ENCODE measurements around the gene HSD11B1L. TPM values are rescaled to one million over a fixed set of nuclear protein-coding genes. Genes with fewer than 3 reads are reported as not detected.
"Not testable (repeated sequence)": the region's sequence is repeated elsewhere in the genome, so short reads cannot be mapped to it uniquely, and the experiment has no call there.

Gene HSD11B1L
- total RNA-seq, 3 donors from 2014 or later = 10.4 to 13.1 (median 11.1) TPM

GRCh38 chr19:5697022-5697889 lies 16.4 kb downstream of the HSD11B1L start:
- intact Hi-C loops (cut with DNase I; ENCODE audit: low total_unique reads) = loop anchor here (2.0 to 10.0 kb wide), 2 partner anchors 78 to 1048 kb away; no protein-coding TSS in a partner anchor
- H3K4me1 ChIP-seq = peaks cover 0 to under 1% of the 10 kb centered on the region in 2 donors
- no peak overlapping the region for H3K4me3 ChIP-seq
- no peaks in the 10 kb centered on the region for H3K9me3 ChIP-seq
- no peak overlapping the region for H3K27ac ChIP-seq
- DNase-seq (ENCODE audit: low spot score in 2 of 2) = no peak
- no peaks in the 10 kb centered on the region for H3K27me3 ChIP-seq
- peaks cover 10% of the 10 kb centered on the region for H3K36me3 ChIP-seq
- TF ChIP-seq POLR2A (IDR thresholded peaks at IDR 0.05) = no peak
- TF ChIP-seq CTCF (IDR thresholded peaks at IDR 0.05) = no peak
- no peak for TF ChIP-seq POLR2AphosphoS5 (IDR thresholded peaks at IDR 0.05)

GRCh38 chr19:5697890-5698634 lies 17.2 kb downstream of the HSD11B1L start:
- intact Hi-C loops (cut with DNase I; ENCODE audit: low total_unique reads) = loop anchor here (2.0 to 10.0 kb wide), 2 partner anchors 79 to 1047 kb away; no protein-coding TSS in a partner anchor
- Histone ChIP-seq H3K4me3 (no peak overlapping the region), H3K9me3 (no peaks in the 10 kb centered on the region), H3K4me1 (no peaks in the 10 kb centered on the region), H3K36me3 (peaks cover 10% of the 10 kb centered on the region), H3K27ac (no peak overlapping the region), H3K27me3 (no peaks in the 10 kb centered on the region)
- no peak for DNase-seq (ENCODE audit: low spot score in 2 of 2)
- TF ChIP-seq POLR2AphosphoS5 (IDR thresholded peaks at IDR 0.05) (no peak), POLR2A (IDR thresholded peaks at IDR 0.05) (no peak), CTCF (IDR thresholded peaks at IDR 0.05) (no peak)

- H3K9me3 ChIP-seq = no peaks in the 10 kb centered on the region
- no peaks in the 10 kb centered on the region for H3K4me1 ChIP-seq
- H3K27me3 ChIP-seq = no peaks in the 10 kb centered on the region
- TF ChIP-seq POLR2AphosphoS5 (IDR thresholded peaks at IDR 0.05) (no peak), POLR2A (IDR thresholded peaks at IDR 0.05) (no peak), CTCF (IDR thresholded peaks at IDR 0.05) (no peak)
- H3K4me3 ChIP-seq = no peak overlapping the region
- intact Hi-C loops (cut with DNase I; ENCODE audit: low total_unique reads) = loop anchor here (10.0 kb wide), 1 partner anchor 1046 kb away; no protein-coding TSS in a partner anchor
- H3K27ac ChIP-seq = no peak overlapping the region
- no peak for DNase-seq (ENCODE audit: low spot score in 2 of 2)
- peaks cover 10% of the 10 kb centered on the region for H3K36me3 ChIP-seq
Observed at GRCh38 chr19:5698635-5699422, 18.0 kb downstream of the HSD11B1L start.

GRCh38 chr19:5700455-5701092 lies 19.7 kb downstream of the HSD11B1L start:
- H3K36me3 ChIP-seq = no peaks in the 10 kb centered on the region
- intact Hi-C loops (cut with DNase I; ENCODE audit: low total_unique reads) = no loop called here
- no peak for DNase-seq (ENCODE audit: low spot score in 2 of 2)

GRCh38 chr19:5702053-5702410 lies 21.2 kb downstream of the HSD11B1L start:
- H3K4me3 ChIP-seq; H3K36me3 ChIP-seq; H3K9me3 ChIP-seq; intact Hi-C loops (cut with DNase I; ENCODE audit: low total_unique reads); H3K27me3 ChIP-seq; H3K27ac ChIP-seq; H3K4me1 ChIP-seq; DNase-seq (ENCODE audit: low spot score in 2 of 2): not testable (repeated sequence)

More at GRCh38 chr19:5700455-5701092, 19.7 kb downstream of the HSD11B1L start:
- no peak overlapping the region for H3K27ac ChIP-seq
- no peak overlapping the region for H3K4me3 ChIP-seq
- H3K9me3 ChIP-seq = no peaks in the 10 kb centered on the region
- no peaks in the 10 kb centered on the region for H3K4me1 ChIP-seq
- TF ChIP-seq POLR2A (IDR thresholded peaks at IDR 0.05) (no peak), POLR2AphosphoS5 (IDR thresholded peaks at IDR 0.05) (no peak), CTCF (IDR thresholded peaks at IDR 0.05) (no peak)
- H3K27me3 ChIP-seq = no peaks in the 10 kb centered on the region

Data from breast epithelium (tissue), 4 donors.